GM10847 (cell line): ENCODE data around the gene SPAG16.

Experiments used
- POLR2A ChIP-seq: IDR thresholded peaks from 2 replicates; pipeline ENCODE4 v1.6.1; 2011; ENCODE audit not compliant: insufficient read length; ENCODE audit errors: extremely low read depth

Gene SPAG16

GRCh38 chr2:213562539-213563180 lies 278.4 kb downstream of the SPAG16 start:
- TF ChIP-seq POLR2A = no peak

GRCh38 chr2:213566846-213567245 lies 282.6 kb downstream of the SPAG16 start:
- no peak for TF ChIP-seq POLR2A

GRCh38 chr2:213609570-213610170 lies 325.4 kb downstream of the SPAG16 start:
- TF ChIP-seq POLR2A = no peak

GRCh38 chr2:213627054-213627710 lies 342.9 kb downstream of the SPAG16 start:
- TF ChIP-seq POLR2A = no peak

- no peak for TF ChIP-seq POLR2A
These were observed 343.7 kb downstream of the SPAG16 start for GRCh38 chr2:213627835-213628460.

GRCh38 chr2:213640738-213641425 lies 356.6 kb downstream of the SPAG16 start:
- TF ChIP-seq POLR2A = no peak

GRCh38 chr2:213644926-213645325 lies 360.7 kb downstream of the SPAG16 start:
- TF ChIP-seq POLR2A = no peak

GRCh38 chr2:213649176-213649575 lies 364.9 kb downstream of the SPAG16 start:
- no peak for TF ChIP-seq POLR2A

- no peak for TF ChIP-seq POLR2A
These were observed 380.6 kb downstream of the SPAG16 start for GRCh38 chr2:213664817-213665216.

GRCh38 chr2:213669657-213670056 lies 385.4 kb downstream of the SPAG16 start:
- no peak for TF ChIP-seq POLR2A

GRCh38 chr2:213678437-213679218 lies 394.4 kb downstream of the SPAG16 start:
- no peak for TF ChIP-seq POLR2A

- TF ChIP-seq POLR2A = no peak
These were observed 395.6 kb downstream of the SPAG16 start for GRCh38 chr2:213679894-213680293.

GRCh38 chr2:213682276-213682675 lies 398.0 kb downstream of the SPAG16 start:
- TF ChIP-seq POLR2A = no peak

- TF ChIP-seq POLR2A = no peak
These were observed 403.9 kb downstream of the SPAG16 start for GRCh38 chr2:213688133-213688532.

- no peak for TF ChIP-seq POLR2A
These were observed 405.3 kb downstream of the SPAG16 start for GRCh38 chr2:213689585-213689984.
